Heart left ventricle (tissue), 13 donors: ENCODE measurements around the gene ARMC2.

Source experiments
- POLR2A ChIP-seq, 2 donors: fragments of 450-650 bp; IDR thresholded peaks; one replicate each; pipeline ENCODE4 v1.6.1; 2017; ENCODE audit warnings: antibody characterized with exemption in 2 of 2, mild to moderate bottlenecking in 2 of 2, moderate library complexity in 2 of 2
- TF ChIP-seq, protein P1 (sequence below), 12 donors: fragments of 200-600 bp; sonication (generic) in 4 of 12; IDR thresholded peaks; one replicate each; pipeline versions ENCODE4 v1.5.0 to v1.8.0; 2018 to 2022; ENCODE audit warnings: antibody characterized with exemption in 12 of 12, mild to moderate bottlenecking in 5 of 12
- donor health status: ischemic (EF 13 %, LVEDD 7.1; RV severe dilation, severe dysfunction).
- donor health status: DM: no; HTN: yes; CAD: no.
- donor health status: DM: no; HTN: no; CAD: no.
- donor health status: ischemic (EF 25% LVEDD 6.9; RV normal size, moderate dysfunction).
- donor health status: ischemic (EF 25% LVEDD 5.7; RV mildly dilated, moderate dysfunction).
- donor health status: ischemic (EF 35%, LVEDD 5.7; RV mildly dilated, moderate dysfunction).
- donor health status: nonischemic (EF 11% LVEDD 7.7; RV severe dilation, severe dysfunction).
- donor health status: DM: yes; HTN: yes; CAD: no.
- donor health status: PGD.
- donor health status: ischemic (EF 29% LVEDD 5.4; RV normal size, mild dysfunction).
- donor health status: nonischemic (EF 23%, LVEDD 6.1; RV moderate dilation, normal function).

DNA sequence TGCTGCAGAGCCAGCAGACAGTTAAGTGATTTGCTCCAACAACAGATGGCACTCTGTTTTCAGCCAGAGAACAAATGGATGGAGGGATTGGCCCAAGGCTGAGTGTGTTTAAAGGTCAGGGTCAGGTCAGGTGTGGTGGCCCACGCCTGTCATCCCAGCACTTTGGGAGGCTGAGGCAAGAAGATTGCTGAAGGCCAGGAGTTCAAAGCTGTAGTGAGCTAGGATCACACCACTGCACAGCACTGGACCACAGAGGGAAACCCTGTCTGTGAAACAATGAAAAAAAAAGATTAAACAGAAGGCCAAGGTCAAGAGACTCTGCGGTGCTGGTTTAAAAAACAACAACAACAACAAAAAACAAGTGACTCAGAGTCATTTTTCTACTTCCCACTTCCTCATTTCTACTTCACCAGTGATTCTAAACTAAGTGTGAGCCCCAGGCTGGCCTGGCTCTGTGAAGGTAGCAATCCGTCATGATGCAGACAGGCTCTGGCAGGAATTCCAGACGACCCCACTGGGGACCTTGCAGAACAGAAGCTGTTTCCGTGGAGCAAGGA, 42.5 kb upstream of the ARMC2 start:
- TF ChIP-seq, protein P1, sequence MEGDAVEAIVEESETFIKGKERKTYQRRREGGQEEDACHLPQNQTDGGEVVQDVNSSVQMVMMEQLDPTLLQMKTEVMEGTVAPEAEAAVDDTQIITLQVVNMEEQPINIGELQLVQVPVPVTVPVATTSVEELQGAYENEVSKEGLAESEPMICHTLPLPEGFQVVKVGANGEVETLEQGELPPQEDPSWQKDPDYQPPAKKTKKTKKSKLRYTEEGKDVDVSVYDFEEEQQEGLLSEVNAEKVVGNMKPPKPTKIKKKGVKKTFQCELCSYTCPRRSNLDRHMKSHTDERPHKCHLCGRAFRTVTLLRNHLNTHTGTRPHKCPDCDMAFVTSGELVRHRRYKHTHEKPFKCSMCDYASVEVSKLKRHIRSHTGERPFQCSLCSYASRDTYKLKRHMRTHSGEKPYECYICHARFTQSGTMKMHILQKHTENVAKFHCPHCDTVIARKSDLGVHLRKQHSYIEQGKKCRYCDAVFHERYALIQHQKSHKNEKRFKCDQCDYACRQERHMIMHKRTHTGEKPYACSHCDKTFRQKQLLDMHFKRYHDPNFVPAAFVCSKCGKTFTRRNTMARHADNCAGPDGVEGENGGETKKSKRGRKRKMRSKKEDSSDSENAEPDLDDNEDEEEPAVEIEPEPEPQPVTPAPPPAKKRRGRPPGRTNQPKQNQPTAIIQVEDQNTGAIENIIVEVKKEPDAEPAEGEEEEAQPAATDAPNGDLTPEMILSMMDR (IDR thresholded peaks at IDR 0.05), result no peak
- no peak for TF ChIP-seq POLR2A (IDR thresholded peaks at IDR 0.05)
